HepG2 (cell line): ENCODE results near the gene CA11. TPM values are rescaled to one million over a fixed set of nuclear protein-coding genes. Genes with fewer than 3 reads are reported as not detected.

ENCODE experiments used
- CBX1 ChIP-seq: IDR thresholded peaks from one replicate; pipeline ENCODE4 v1.6.1; 2016; ENCODE audit warnings: antibody characterized with exemption, low read depth
- CCDC6 ChIP-seq: sonication (generic); formaldehyde crosslinking; IDR thresholded peaks from 2 replicates; pipeline ENCODE4 v1.8.1; 2022; ENCODE audit warnings: mild to moderate bottlenecking, missing genetic modification reagents, moderate library complexity
- DNMT3B ChIP-seq: conservative IDR thresholded peaks from 2 replicates; pipeline ENCODE4 v1.6.1; 2016; ENCODE audit warnings: missing biosample characterization, control low read depth
- E2F2 ChIP-seq: sonication (generic); formaldehyde crosslinking; IDR thresholded peaks from 2 replicates; pipeline ENCODE4 v1.4.0; 2020; ENCODE audit warnings: missing genetic modification reagents, borderline replicate concordance
- E2F5 ChIP-seq: sonication (generic); formaldehyde crosslinking; conservative IDR thresholded peaks from 2 replicates; pipeline ENCODE4 v1.4.0; 2020; ENCODE audit warnings: missing genetic modification reagents
- GPBP1L1 ChIP-seq: sonication (generic); formaldehyde crosslinking; IDR thresholded peaks from 2 replicates; pipeline ENCODE4 v1.5.0; 2020; ENCODE audit warnings: mild to moderate bottlenecking, missing genetic modification reagents
- MXD3 ChIP-seq: IDR thresholded peaks from 2 replicates; pipeline ENCODE4 v1.6.1; 2016; ENCODE audit warnings: mild to moderate bottlenecking, missing biosample characterization, missing genetic modification reagents
- PRMT3 ChIP-seq: sonication (generic); formaldehyde crosslinking; IDR thresholded peaks from 2 replicates; pipeline ENCODE4 v1.8.1; 2022; ENCODE audit warnings: low read depth, mild to moderate bottlenecking, moderate library complexity, missing genetic modification reagents, borderline replicate concordance
- SKIL ChIP-seq: sonication (generic); formaldehyde crosslinking; IDR thresholded peaks from 2 replicates; pipeline ENCODE4 v1.8.0; 2022; ENCODE audit warnings: missing genetic modification reagents, mild to moderate bottlenecking, moderate library complexity, borderline replicate concordance
- SP4 ChIP-seq: sonication (generic); formaldehyde crosslinking; IDR thresholded peaks from 2 replicates; pipeline ENCODE4 v1.8.1; 2023; ENCODE audit warnings: mild to moderate bottlenecking, missing genetic modification reagents
- SPEN ChIP-seq: sonication (generic); formaldehyde crosslinking; IDR thresholded peaks from 2 replicates; pipeline ENCODE4 v1.5.1; 2020; ENCODE audit warnings: low read depth, mild to moderate bottlenecking, missing genetic modification reagents
- UBTF ChIP-seq: sonication (generic); formaldehyde crosslinking; IDR thresholded peaks from 2 replicates; pipeline ENCODE4 v1.4.0; 2020; ENCODE audit warnings: mild to moderate bottlenecking, missing genetic modification reagents
- WIZ ChIP-seq: sonication (generic); formaldehyde crosslinking; IDR thresholded peaks from 2 replicates; pipeline ENCODE4 v1.5.1; 2020; ENCODE audit warnings: mild to moderate bottlenecking, missing genetic modification reagents
- ZNF232 ChIP-seq: sonication (generic); formaldehyde crosslinking; IDR thresholded peaks from 2 replicates; pipeline ENCODE4 v1.4.0; 2020; ENCODE audit warnings: missing genetic modification reagents, borderline replicate concordance
- ZNF460 ChIP-seq: sonication (generic); formaldehyde crosslinking; IDR thresholded peaks from 2 replicates; pipeline ENCODE4 v1.5.1; 2020; ENCODE audit warnings: missing genetic modification reagents, mild to moderate bottlenecking, borderline replicate concordance
- ZNF605 ChIP-seq: sonication (generic); formaldehyde crosslinking; IDR thresholded peaks from 2 replicates; pipeline ENCODE4 v1.8.0; 2022; ENCODE audit warnings: mild to moderate bottlenecking, missing genetic modification reagents
- ZNF652 ChIP-seq: IDR thresholded peaks from 2 replicates; pipeline ENCODE4 v1.6.1; 2016; ENCODE audit warnings: low read depth, borderline replicate concordance
- ZNF768 ChIP-seq: sonication (generic); formaldehyde crosslinking; IDR thresholded peaks from 2 replicates; pipeline ENCODE4 v1.4.0; 2020; ENCODE audit warnings: missing genetic modification reagents
- ZNF772 ChIP-seq: sonication (generic); formaldehyde crosslinking; IDR thresholded peaks from 2 replicates; pipeline ENCODE4 v1.5.0; 2020; ENCODE audit warnings: mild to moderate bottlenecking, missing genetic modification reagents
- ZSCAN9 ChIP-seq: IDR thresholded peaks from 2 replicates; pipeline ENCODE4 v1.6.1; 2016; ENCODE audit warnings: borderline replicate concordance
- polyA plus RNA-seq, 8 experiments: library from polyadenylated mRNA; depleted of rRNA in 3 of 8; stranded (reverse) in 7 of 8; unstranded in 1 of 8; fragments of >200 nt; fragmentation: Illumina TruSeq in 4 of 8; extraction: Trizol in 4 of 8; gene quantifications; 2 replicates each; pipeline versions ENCODE4 v1.2.1 to v1.2.3, GENCODE V29; 2011 to 2016; ENCODE audit warnings: low read depth in 4 of 8, missing spikeins in 1 of 8, mixed read lengths in 1 of 8; ENCODE audit not compliant: insufficient read depth in 1 of 8
- total RNA-seq, 5 experiments: library from RNA; depleted of rRNA; stranded (reverse); fragments of >200 nt; fragmentation: Illumina TruSeq; extraction: Trizol; gene quantifications; 2 replicates each; pipeline ENCODE4 v1.2.3, GENCODE V29; 2016; ENCODE audit warnings: low read depth in 1 of 5

The CA11 gene
- total and polyA plus RNA-seq, 2 of the 13 experiments (the other 11 are each of a cell fraction or from before 2014, with no cell fraction given): 0.41 to 0.58 TPM

- TF ChIP-seq GPBP1L1 (CRISPR knock-in tag) (no peak), CBX1 (no peak), SPEN (CRISPR knock-in tag) (peak; percentile 70), ZNF460 (CRISPR knock-in tag) (no peak), PRMT3 (CRISPR knock-in tag) (no peak), ZSCAN9 (CRISPR knock-in tag) (no peak), E2F5 (CRISPR knock-in tag) (no peak), ZNF652 (CRISPR knock-in tag) (no peak), ZNF772 (CRISPR knock-in tag) (no peak), SKIL (CRISPR knock-in tag) (no peak), DNMT3B (CRISPR knock-in tag) (no peak), ZNF768 (CRISPR knock-in tag) (peak; percentile 13; the same call in 1 of the 2 replicates), WIZ (CRISPR knock-in tag) (no peak), ZNF605 (CRISPR knock-in tag) (no peak), ZNF232 (CRISPR knock-in tag) (no peak), MXD3 (0 out of 2 replicates have a peak, but pooled peaks have one; percentile 30), SP4 (peak; percentile 66), E2F2 (CRISPR knock-in tag) (no peak), UBTF (peak; percentile 14; the same call in 1 of the 2 replicates), CCDC6 (CRISPR knock-in tag) (no peak)
These were observed at the start of gene CA11 (continued) for GRCh38 chr19:48646001-48646721.
